GM13977 (cell line): ENCODE data around the gene ARG2.

Experiments used
- DNase-seq: peaks from one replicate; pipeline ENCODE4 v3.0.0; 2012; ENCODE audit warnings: low spot score
- in situ Hi-C: fragments of 300-500 bp; cut with MboI; formaldehyde crosslinking; loops from one replicate; pipeline ENCODE4 v1.12.0; 2022; ENCODE audit warnings: low sequenced_read_pairs, low pct_unique_long_range_greater_than_20kb, mixed read lengths, inconsistent platforms; ENCODE audit not compliant: unreplicated experiment
- TF ChIP-seq, protein P1 (sequence below): IDR thresholded peaks from 2 replicates; pipeline ENCODE4 v1.5.1; 2012; ENCODE audit warnings: mild to moderate bottlenecking, control low read depth; ENCODE audit not compliant: insufficient read depth; ENCODE audit errors: extremely low read depth, missing control alignments

Gene ARG2

DNA sequence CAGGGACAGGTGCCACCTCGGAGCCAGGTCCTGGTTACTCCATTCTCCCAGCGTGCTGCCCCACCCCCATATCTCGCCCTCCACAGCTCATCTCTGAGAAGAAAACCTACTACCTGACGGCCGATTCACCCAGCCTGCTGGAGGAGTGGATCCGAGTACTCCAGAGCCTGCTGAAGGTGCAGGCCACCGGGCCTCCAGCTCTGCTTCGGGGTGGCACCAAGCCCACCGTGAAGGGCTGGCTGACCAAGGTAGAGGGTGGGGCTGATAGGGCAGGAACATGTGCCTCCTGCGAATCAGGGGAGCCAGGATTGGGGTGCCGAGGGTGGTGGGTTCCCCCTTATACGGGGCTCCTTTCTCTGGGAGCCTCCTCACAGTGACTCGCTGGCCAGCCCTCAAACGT is 45.6 kb upstream of the ARG2 start:
- in situ Hi-C loops = no loop called here

DNA sequence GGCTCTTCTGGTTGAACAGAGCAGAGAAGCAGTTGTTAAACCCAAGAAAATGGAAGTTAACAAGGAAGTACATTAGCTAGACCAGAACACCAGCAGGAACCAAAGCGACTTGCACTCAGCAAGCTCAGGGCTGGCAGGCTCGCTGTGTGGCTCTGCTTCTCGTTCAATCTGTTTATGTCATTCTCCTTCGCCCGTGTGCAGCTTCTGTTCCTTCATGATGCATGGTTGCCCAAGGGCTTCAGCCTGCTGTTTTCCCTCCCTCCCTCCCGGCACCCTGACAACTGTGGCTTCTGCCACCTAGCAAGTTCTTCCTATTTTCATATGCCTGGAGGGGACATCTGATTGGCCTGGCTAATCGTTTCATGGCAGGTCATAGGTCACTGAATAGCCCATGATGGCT is 44.9 kb upstream of the ARG2 start:
- in situ Hi-C loops = no loop called here
- no peak for DNase-seq
- TF ChIP-seq, protein P1, sequence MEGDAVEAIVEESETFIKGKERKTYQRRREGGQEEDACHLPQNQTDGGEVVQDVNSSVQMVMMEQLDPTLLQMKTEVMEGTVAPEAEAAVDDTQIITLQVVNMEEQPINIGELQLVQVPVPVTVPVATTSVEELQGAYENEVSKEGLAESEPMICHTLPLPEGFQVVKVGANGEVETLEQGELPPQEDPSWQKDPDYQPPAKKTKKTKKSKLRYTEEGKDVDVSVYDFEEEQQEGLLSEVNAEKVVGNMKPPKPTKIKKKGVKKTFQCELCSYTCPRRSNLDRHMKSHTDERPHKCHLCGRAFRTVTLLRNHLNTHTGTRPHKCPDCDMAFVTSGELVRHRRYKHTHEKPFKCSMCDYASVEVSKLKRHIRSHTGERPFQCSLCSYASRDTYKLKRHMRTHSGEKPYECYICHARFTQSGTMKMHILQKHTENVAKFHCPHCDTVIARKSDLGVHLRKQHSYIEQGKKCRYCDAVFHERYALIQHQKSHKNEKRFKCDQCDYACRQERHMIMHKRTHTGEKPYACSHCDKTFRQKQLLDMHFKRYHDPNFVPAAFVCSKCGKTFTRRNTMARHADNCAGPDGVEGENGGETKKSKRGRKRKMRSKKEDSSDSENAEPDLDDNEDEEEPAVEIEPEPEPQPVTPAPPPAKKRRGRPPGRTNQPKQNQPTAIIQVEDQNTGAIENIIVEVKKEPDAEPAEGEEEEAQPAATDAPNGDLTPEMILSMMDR = no peak

More for the DNA sequence above, 45.6 kb upstream of the ARG2 start:
- no peak for DNase-seq
- TF ChIP-seq, protein P1 = no peak

DNA sequence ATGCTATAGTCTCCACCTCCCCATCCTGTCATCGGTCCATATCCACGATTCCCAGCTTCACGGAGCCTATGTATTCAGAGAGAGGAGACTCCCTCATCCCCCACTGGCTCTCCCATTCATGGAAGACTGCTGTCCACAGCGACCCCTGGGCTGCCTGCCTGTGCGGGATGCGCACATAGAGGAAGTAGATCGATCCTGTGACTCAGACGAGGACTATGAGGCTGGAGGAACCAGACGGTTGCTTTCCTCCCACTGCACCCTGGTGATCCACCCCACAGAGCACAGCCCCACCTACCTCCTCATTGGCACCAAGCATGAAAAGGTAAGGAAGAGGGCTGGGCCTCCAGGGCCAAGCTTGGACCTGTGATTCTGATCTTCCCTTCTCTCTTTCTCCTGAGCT is 44.0 kb upstream of the ARG2 start:
- in situ Hi-C loops = no loop called here
- TF ChIP-seq, protein P1 = no peak
- DNase-seq = no peak

DNA sequence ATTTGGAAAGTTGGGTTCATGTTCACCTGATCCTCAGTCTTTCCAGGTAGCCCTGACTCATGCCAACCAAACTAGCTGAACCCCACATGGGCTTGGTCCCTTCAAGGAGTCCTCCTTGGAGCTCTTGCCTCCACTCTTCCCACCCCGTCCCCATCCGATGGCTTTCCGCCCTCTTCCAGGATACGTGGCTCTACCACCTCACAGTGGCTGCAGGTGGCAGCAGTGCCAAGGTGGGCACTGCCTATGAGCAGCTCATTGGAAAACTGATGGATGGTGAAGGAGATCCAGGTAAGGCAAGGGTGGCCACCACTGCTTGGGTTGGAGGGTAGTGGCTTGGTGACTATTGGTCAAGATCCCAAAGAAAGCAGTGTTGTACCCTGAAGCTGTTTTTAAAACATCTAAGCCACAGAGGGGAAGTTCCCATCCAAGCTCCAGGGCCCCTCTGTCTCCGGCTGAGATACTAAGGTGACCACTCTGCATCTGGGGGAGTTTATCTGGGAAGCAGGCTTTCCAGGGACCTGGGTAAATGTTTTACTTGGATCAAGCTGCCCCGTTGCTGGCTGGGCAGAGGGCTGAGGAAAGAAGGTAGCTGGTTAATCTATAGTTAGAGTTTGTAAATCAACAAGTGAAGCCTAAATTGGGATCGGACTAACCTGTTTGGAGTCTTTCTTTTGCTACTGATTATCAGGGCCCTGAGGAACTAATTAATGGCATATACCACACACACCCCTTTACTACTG is 43.3 kb upstream of the ARG2 start:
- in situ Hi-C loops = no loop called here
- TF ChIP-seq, protein P1 = no peak
- no peak for DNase-seq

DNA sequence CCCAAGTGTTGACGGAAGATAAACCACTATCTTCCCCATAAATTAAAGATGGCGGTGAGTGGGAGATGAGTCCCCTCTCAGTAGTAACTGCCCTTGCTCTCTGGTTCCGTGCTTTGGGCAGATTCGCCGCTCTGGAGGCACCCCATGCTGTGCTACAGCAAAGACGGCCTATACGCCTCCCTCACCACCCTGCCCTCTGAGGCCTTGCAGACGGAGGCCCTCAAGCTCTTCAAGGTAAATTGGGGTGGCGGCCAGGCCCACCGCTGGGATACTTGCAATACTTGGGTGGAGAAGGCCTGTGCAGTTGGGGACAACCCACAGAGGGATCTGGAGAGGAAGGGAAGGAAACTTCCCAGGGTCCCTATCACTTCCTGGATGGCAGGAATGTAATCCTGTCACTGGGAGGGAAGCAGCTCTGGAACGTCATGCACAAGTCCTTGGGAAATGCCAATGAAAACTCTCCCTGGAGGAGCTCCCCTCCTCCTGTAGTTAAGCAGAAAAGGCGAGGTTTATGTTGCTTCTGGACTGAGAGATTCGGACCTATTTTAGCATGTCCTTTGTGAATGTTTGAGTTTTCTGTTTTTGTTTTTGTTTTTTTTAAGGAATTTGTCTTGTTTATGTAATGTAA is 42.4 kb upstream of the ARG2 start:
- no peak for DNase-seq
- TF ChIP-seq, protein P1 = no peak
- in situ Hi-C loops = no loop called here

DNA sequence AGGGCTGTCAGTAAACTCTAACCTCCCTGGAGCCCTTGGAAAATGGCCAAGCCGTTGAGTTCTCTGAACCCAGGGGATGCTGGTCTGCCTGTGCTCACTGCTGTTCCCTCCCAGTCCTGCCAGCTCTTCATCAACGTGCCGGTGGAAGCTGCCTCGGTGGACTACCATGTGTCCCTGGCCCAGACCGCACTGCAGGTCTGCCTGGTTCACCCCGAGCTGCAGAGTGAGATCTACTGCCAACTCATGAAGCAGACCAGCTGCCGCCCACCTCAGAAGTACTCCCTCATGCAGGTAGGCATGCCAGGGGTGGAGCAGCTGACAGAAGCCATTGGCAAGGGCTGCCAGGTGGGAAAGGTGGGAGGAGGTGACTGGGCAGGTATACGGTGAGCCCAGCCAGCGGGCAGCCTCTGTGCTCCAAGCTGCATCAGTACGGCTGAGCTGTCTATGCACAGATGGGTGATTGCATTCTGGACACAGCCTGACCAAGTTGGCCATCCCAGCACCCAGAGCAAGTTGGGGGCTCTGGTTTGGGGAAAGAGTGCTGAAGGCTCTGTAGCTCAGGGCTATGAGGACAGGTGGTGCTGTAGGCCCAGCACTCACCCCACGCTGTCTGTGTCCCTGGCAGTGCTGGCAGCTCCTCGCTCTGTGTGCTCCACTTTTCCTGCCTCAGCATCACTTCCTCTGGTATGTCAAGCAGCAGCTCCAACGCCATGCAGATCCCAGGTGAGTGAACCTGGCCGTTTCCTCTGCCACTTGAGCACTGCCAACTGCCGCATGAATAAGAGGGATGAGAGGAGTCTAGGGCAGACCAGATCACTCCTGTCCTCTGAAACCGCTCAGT is 41.6 kb upstream of the ARG2 start:
- TF ChIP-seq, protein P1 = no peak
- in situ Hi-C loops = no loop called here
- DNase-seq = no peak
